Naive thymus-derived CD4-positive, alpha-beta T cell (primary cell): ENCODE data around the gene SERP2. TPM values are rescaled to one million over a fixed set of nuclear protein-coding genes. Genes with fewer than 3 reads are reported as not detected.

Experiments used
- ATAC-seq: fragments of 150-1000 bp; cut with Tn5 transposase; 2 replicates; pipeline ENCODE4 v1.10.0; 2021; ENCODE audit warnings: mild to moderate bottlenecking, moderate library complexity
- CTCF ChIA-PET: fragments of 350-600 bp; sonication (Branson Sonifier 250); formaldehyde crosslinking; loops from one replicate; lab custom pipeline; 2021; ENCODE audit warnings: antibody characterized with exemption; lab: Charles Lee
- POLR2A ChIA-PET: fragments of 350-600 bp; sonication (Branson Sonifier 250); formaldehyde crosslinking; loops from one replicate; lab custom pipeline; 2021; ENCODE audit warnings: antibody characterized with exemption, inconsistent platforms; lab: Charles Lee
- DNase-seq, 9 donors: peaks; one replicate each; pipeline versions ENCODE4 v3.0.0 to v3.0.0-alpha.2; 2020 to 2022; ENCODE audit warnings: mixed read lengths in 1 of 9
- H3K27ac ChIP-seq: one replicate; pipeline ENCODE4 v1.7.0; 2013; ENCODE audit warnings: mild to moderate bottlenecking, low read depth, low read length, moderate library complexity
- H3K27me3 ChIP-seq, 2 donors: one replicate each; pipeline ENCODE4 v1.7.0; 2013; ENCODE audit warnings: low read length in 2 of 2, mild to moderate bottlenecking in 2 of 2, moderate library complexity in 2 of 2; ENCODE audit not compliant: control insufficient read depth in 2 of 2, insufficient read depth in 2 of 2
- H3K36me3 ChIP-seq, 3 experiments: 1 replicate in 2 of 3; 2 replicates in 1 of 3; pipeline ENCODE4 v1.7.0; 2013; ENCODE audit warnings: low read length in 3 of 3, mild to moderate bottlenecking in 3 of 3, moderate library complexity in 1 of 3; ENCODE audit not compliant: insufficient read depth in 3 of 3, control insufficient read depth in 2 of 3
- H3K4me1 ChIP-seq, 2 donors: one replicate each; pipeline ENCODE4 v1.7.0; 2013; ENCODE audit warnings: low read length in 2 of 2, mild to moderate bottlenecking in 2 of 2, moderate library complexity in 1 of 2; ENCODE audit not compliant: control insufficient read depth in 2 of 2, insufficient read depth in 2 of 2
- H3K4me3 ChIP-seq: 2 replicates; pipeline ENCODE4 v1.7.0; 2013; ENCODE audit warnings: mild to moderate bottlenecking, low read length
- H3K9me3 ChIP-seq, 3 experiments: 1 replicate in 2 of 3; 2 replicates in 1 of 3; pipeline ENCODE4 v1.7.0; 2013; ENCODE audit warnings: low read length in 3 of 3; ENCODE audit not compliant: control insufficient read depth in 2 of 3
- H3K27ac Mint-ChIP-seq, 9 donors: one replicate each; pipeline ENCODE4 v1.8.0; 2020 to 2022; ENCODE audit warnings: mixed read lengths in 9 of 9, mild to moderate bottlenecking in 8 of 9, moderate library complexity in 5 of 9, inconsistent platforms in 2 of 9
- H3K27me3 Mint-ChIP-seq, 5 donors: one replicate each; pipeline ENCODE4 v1.8.0; 2021 to 2022; ENCODE audit warnings: mixed read lengths in 5 of 5, mild to moderate bottlenecking in 1 of 5
- H3K36me3 Mint-ChIP-seq, 5 donors: one replicate each; pipeline ENCODE4 v1.8.0; 2020 to 2022; ENCODE audit warnings: mixed read lengths in 5 of 5, mild to moderate bottlenecking in 3 of 5, inconsistent platforms in 1 of 5
- H3K4me1 Mint-ChIP-seq, 7 donors: one replicate each; pipeline ENCODE4 v1.8.0; 2020 to 2022; ENCODE audit warnings: mixed read lengths in 7 of 7, mild to moderate bottlenecking in 3 of 7, inconsistent platforms in 1 of 7
- H3K4me3 Mint-ChIP-seq, 10 donors: one replicate each; pipeline ENCODE4 v1.8.0; 2020 to 2022; ENCODE audit warnings: mild to moderate bottlenecking in 10 of 10, mixed read lengths in 10 of 10, moderate library complexity in 6 of 10, inconsistent platforms in 2 of 10
- H3K9me3 Mint-ChIP-seq, 11 donors: one replicate each; pipeline ENCODE4 v1.8.0; 2020 to 2022; ENCODE audit warnings: mixed read lengths in 11 of 11, mild to moderate bottlenecking in 4 of 11, inconsistent platforms in 1 of 11, moderate library complexity in 1 of 11
- intact Hi-C, 2 donors: fragments of 100-400 bp; cut with micrococcal nuclease; formaldehyde crosslinking; loops; one replicate each; pipeline ENCODE4 v1.15.1; 2023
- polyA plus RNA-seq, 2 donors: library from polyadenylated mRNA; unstranded; fragments of 300-500 nt; fragmentation: Illumina TruSeq; gene quantifications; one replicate each; pipeline ENCODE4 v1.2.3, GENCODE V29; 2021
- total RNA-seq, 6 experiments: library from RNA in 5 of 6; stranded (reverse) in 5 of 6; gene quantifications; 1 replicate in 5 of 6; 2 replicates in 1 of 6; pipeline ENCODE4 v1.2.3 and lab custom pipeline; 2021 to 2026

SERP2 gene
- total and polyA plus RNA-seq, 7 experiments from 2014 or later: 0.37 to 0.93 (median 0.58) TPM; not detected in 4

- no peak overlapping the region for H3K4me3 Mint-ChIP-seq
- peaks cover 0 to 17% (median 4%) of the 10 kb centered on the region in 5 donors for H3K27me3 Mint-ChIP-seq
- H3K27ac ChIP-seq: no peak overlapping the region
- ChIA-PET CTCF (no interaction called here), POLR2A (no interaction called here)
- no peak overlapping the region for H3K4me3 ChIP-seq
- H3K9me3 ChIP-seq: no peaks in the 10 kb centered on the region
- no peak for DNase-seq
- H3K4me1 Mint-ChIP-seq: peaks cover 0 to 3% (median 0%) of the 10 kb centered on the region in 7 donors
- ATAC-seq: no peak
- no peaks in the 10 kb centered on the region for H3K27me3 ChIP-seq
- no peaks in the 10 kb centered on the region for H3K4me1 ChIP-seq
- intact Hi-C loops: no loop called here
- H3K27ac Mint-ChIP-seq: no peak overlapping the region
- no peaks in the 10 kb centered on the region for H3K36me3 Mint-ChIP-seq
- peaks cover 0 to 1% (median 0%) of the 10 kb centered on the region in 11 donors for H3K9me3 Mint-ChIP-seq
- no peaks in the 10 kb centered on the region for H3K36me3 ChIP-seq
Measured at GRCh38 chr13:44365008-44365407, 8.6 kb upstream of the SERP2 start.

GRCh38 chr13:44365899-44366298 is 7.7 kb upstream of the SERP2 start:
- Histone ChIP-seq H3K27me3 (no peaks in the 10 kb centered on the region), H3K4me1 (no peaks in the 10 kb centered on the region), H3K4me3 (no peak overlapping the region), H3K27ac (no peak overlapping the region), H3K9me3 (no peaks in the 10 kb centered on the region), H3K36me3 (no peaks in the 10 kb centered on the region)
- DNase-seq: no peak
- no peaks in the 10 kb centered on the region for H3K36me3 Mint-ChIP-seq
- H3K9me3 Mint-ChIP-seq: peaks cover 0 to 1% (median 0%) of the 10 kb centered on the region in 11 donors
- POLR2A ChIA-PET: no interaction called here
- H3K27ac Mint-ChIP-seq: no peak overlapping the region
- H3K27me3 Mint-ChIP-seq: peaks cover 0 to 21% (median 7%) of the 10 kb centered on the region in 5 donors
- peaks cover 0 to 3% (median 0%) of the 10 kb centered on the region in 7 donors for H3K4me1 Mint-ChIP-seq
- CTCF ChIA-PET: no interaction called here
- no peak overlapping the region for H3K4me3 Mint-ChIP-seq
- no peak for ATAC-seq
- intact Hi-C loops: no loop called here

GRCh38 chr13:44368062-44368591 is 5.5 kb upstream of the SERP2 start:
- no peak overlapping the region for H3K27ac ChIP-seq
- ChIA-PET POLR2A (no interaction called here), CTCF (no interaction called here)
- H3K4me3 ChIP-seq: no peak overlapping the region
- Mint-ChIP-seq H3K36me3 (no peaks in the 10 kb centered on the region), H3K4me3 (no peak overlapping the region), H3K4me1 (peaks cover 0 to 7% (median 0%) of the 10 kb centered on the region in 7 donors), H3K27me3 (peaks cover 15 to 41% (median 24%) of the 10 kb centered on the region in 5 donors), H3K27ac (no peak overlapping the region), H3K9me3 (peaks cover 0 to 2% (median 0%) of the 10 kb centered on the region in 11 donors)
- intact Hi-C loops: no loop called here
- no peaks in the 10 kb centered on the region for H3K36me3 ChIP-seq
- H3K9me3 ChIP-seq: no peaks in the 10 kb centered on the region
- H3K4me1 ChIP-seq: no peaks in the 10 kb centered on the region
- no peak for ATAC-seq
- H3K27me3 ChIP-seq: peaks cover 0 to 3% of the 10 kb centered on the region in 2 donors
- no peak for DNase-seq

GRCh38 chr13:44368599-44369368 is 4.8 kb upstream of the SERP2 start:
- Mint-ChIP-seq H3K27me3 (peaks cover 15 to 42% (median 26%) of the 10 kb centered on the region in 5 donors), H3K4me3 (no peak overlapping the region), H3K9me3 (peaks cover 0 to 2% (median 0%) of the 10 kb centered on the region in 11 donors), H3K36me3 (no peaks in the 10 kb centered on the region), H3K27ac (no peak overlapping the region), H3K4me1 (peaks cover 0 to 7% (median 0%) of the 10 kb centered on the region in 7 donors)
- no peaks in the 10 kb centered on the region for H3K9me3 ChIP-seq
- ATAC-seq (peak; percentile 47), DNase-seq (no peak)
- H3K4me3 ChIP-seq: no peak overlapping the region
- H3K36me3 ChIP-seq: no peaks in the 10 kb centered on the region
- H3K27ac ChIP-seq: no peak overlapping the region
- POLR2A ChIA-PET: no interaction called here
- H3K27me3 ChIP-seq: peaks cover 0 to 3% of the 10 kb centered on the region in 2 donors
- intact Hi-C loops: no loop called here
- CTCF ChIA-PET: no interaction called here
- H3K4me1 ChIP-seq: no peaks in the 10 kb centered on the region

GRCh38 chr13:44371421-44371820 is 2.2 kb upstream of the SERP2 start:
- no peaks in the 10 kb centered on the region for H3K36me3 ChIP-seq
- ChIA-PET POLR2A (no interaction called here), CTCF (no interaction called here)
- Mint-ChIP-seq H3K27ac (no peak overlapping the region), H3K4me1 (peaks cover 0 to 12% (median 2%) of the 10 kb centered on the region in 7 donors), H3K27me3 (peaks cover 27 to 56% (median 34%) of the 10 kb centered on the region in 5 donors), H3K4me3 (peak overlapping the region in 1 of 10 donors; percentile 26), H3K36me3 (no peaks in the 10 kb centered on the region), H3K9me3 (peaks cover 0 to 4% (median 0%) of the 10 kb centered on the region in 11 donors)
- intact Hi-C loops: no loop called here
- ATAC-seq (no peak), DNase-seq (no peak)
- peaks cover 0 to 3% of the 10 kb centered on the region in 2 donors for H3K27me3 ChIP-seq
- H3K9me3 ChIP-seq: no peaks in the 10 kb centered on the region
- H3K27ac ChIP-seq: no peak overlapping the region
- no peaks in the 10 kb centered on the region for H3K4me1 ChIP-seq
- H3K4me3 ChIP-seq: no peak overlapping the region

GRCh38 chr13:44373247-44373600 is 400 bp upstream of the SERP2 start:
- no peak overlapping the region for H3K4me3 ChIP-seq
- peak overlapping the region in 4 of 10 donors; percentile 17 to 71 (median 46) for H3K4me3 Mint-ChIP-seq
- no peak overlapping the region for H3K27ac Mint-ChIP-seq
- peaks cover 0 to 3% of the 10 kb centered on the region in 2 donors for H3K27me3 ChIP-seq
- CTCF ChIA-PET: no interaction called here
- peaks cover 0 to 4% (median 0%) of the 10 kb centered on the region in 11 donors for H3K9me3 Mint-ChIP-seq
- no peaks in the 10 kb centered on the region for H3K36me3 Mint-ChIP-seq
- no peaks in the 10 kb centered on the region for H3K9me3 ChIP-seq
- peaks cover 0 to 12% (median 2%) of the 10 kb centered on the region in 7 donors for H3K4me1 Mint-ChIP-seq
- H3K36me3 ChIP-seq: no peaks in the 10 kb centered on the region
- POLR2A ChIA-PET: no interaction called here
- peaks cover 27 to 58% (median 34%) of the 10 kb centered on the region in 5 donors for H3K27me3 Mint-ChIP-seq
- no peak for DNase-seq
- intact Hi-C loops: no loop called here
- no peaks in the 10 kb centered on the region for H3K4me1 ChIP-seq
- no peak for ATAC-seq
- H3K27ac ChIP-seq: no peak overlapping the region
